NCI-H2107 (cell line): ENCODE data around the gene PAPOLB.

Source experiments
- DNase-seq: peaks from one replicate; lab custom pipeline; 2025; lab: John Stamatoyannopoulos, UW

PAPOLB gene

GRCh38 chr7:4823441-4824119, 38.2 kb downstream of the PAPOLB start:
- no peak for DNase-seq

GRCh38 chr7:4822677-4823076, 39.2 kb downstream of the PAPOLB start:
- no peak for DNase-seq

- no peak for DNase-seq
Observed at GRCh38 chr7:4820967-4821471, 40.8 kb downstream of the PAPOLB start.

GRCh38 chr7:4820405-4820966, 41.3 kb downstream of the PAPOLB start:
- no peak for DNase-seq

GRCh38 chr7:4819560-4820404, 42.0 kb downstream of the PAPOLB start:
- DNase-seq: no peak

- DNase-seq: no peak
Observed at GRCh38 chr7:4818000-4818794, 43.6 kb downstream of the PAPOLB start.

GRCh38 chr7:4817178-4817901, 44.5 kb downstream of the PAPOLB start:
- no peak for DNase-seq

- DNase-seq: no peak
Observed at GRCh38 chr7:4816419-4817080, 45.3 kb downstream of the PAPOLB start.

GRCh38 chr7:4815609-4816418, 46.0 kb downstream of the PAPOLB start:
- DNase-seq: no peak

- DNase-seq: no peak
Observed at GRCh38 chr7:4815121-4815520, 46.7 kb downstream of the PAPOLB start.

GRCh38 chr7:4814433-4814832, 47.4 kb downstream of the PAPOLB start:
- no peak for DNase-seq

GRCh38 chr7:4809666-4810065, 52.2 kb downstream of the PAPOLB start:
- no peak for DNase-seq

GRCh38 chr7:4809091-4809591, 52.7 kb downstream of the PAPOLB start:
- DNase-seq: no peak

GRCh38 chr7:4808565-4808964, 53.3 kb downstream of the PAPOLB start:
- no peak for DNase-seq

- no peak for DNase-seq
Observed at GRCh38 chr7:4808026-4808425, 53.8 kb downstream of the PAPOLB start.
